Nephron (organoid): ENCODE measurements around the gene COPZ1.
"Not testable (repeated sequence)": the region's sequence is repeated elsewhere in the genome, so short reads cannot be mapped to it uniquely, and the experiment has no call there.

ENCODE experiments used
- H3K27ac Mint-ChIP-seq, 3 experiments: 2 replicates each; pipeline ENCODE4 v1.8.0; 2020; ENCODE audit warnings: mixed read lengths in 3 of 3, mild to moderate bottlenecking in 2 of 3, moderate library complexity in 1 of 3
- H3K27me3 Mint-ChIP-seq: 2 replicates; pipeline ENCODE4 v1.8.0; 2021; ENCODE audit warnings: low read depth, mild to moderate bottlenecking, moderate library complexity, mixed read lengths
- H3K36me3 Mint-ChIP-seq: 2 replicates; pipeline ENCODE4 v1.8.0; 2020; ENCODE audit warnings: low read depth, mixed read lengths
- H3K4me1 Mint-ChIP-seq: 2 replicates; pipeline ENCODE4 v1.8.0; 2020; ENCODE audit warnings: mixed read lengths
- H3K4me3 Mint-ChIP-seq, 3 experiments: 2 replicates each; pipeline ENCODE4 v1.8.0; 2020; ENCODE audit warnings: mild to moderate bottlenecking in 3 of 3, mixed read lengths in 3 of 3, moderate library complexity in 2 of 3
- H3K9me3 Mint-ChIP-seq: 2 replicates; pipeline ENCODE4 v1.8.0; 2020; ENCODE audit warnings: mixed read lengths
- TF ChIP-seq, protein P1 (sequence below), 3 experiments: fragments of 200-600 bp; sonication (generic); IDR thresholded peaks; one replicate each; pipeline ENCODE4 v1.5.0; 2021; ENCODE audit warnings: antibody characterized with exemption in 3 of 3; ENCODE audit not compliant: unreplicated experiment in 3 of 3

COPZ1 gene

DNA sequence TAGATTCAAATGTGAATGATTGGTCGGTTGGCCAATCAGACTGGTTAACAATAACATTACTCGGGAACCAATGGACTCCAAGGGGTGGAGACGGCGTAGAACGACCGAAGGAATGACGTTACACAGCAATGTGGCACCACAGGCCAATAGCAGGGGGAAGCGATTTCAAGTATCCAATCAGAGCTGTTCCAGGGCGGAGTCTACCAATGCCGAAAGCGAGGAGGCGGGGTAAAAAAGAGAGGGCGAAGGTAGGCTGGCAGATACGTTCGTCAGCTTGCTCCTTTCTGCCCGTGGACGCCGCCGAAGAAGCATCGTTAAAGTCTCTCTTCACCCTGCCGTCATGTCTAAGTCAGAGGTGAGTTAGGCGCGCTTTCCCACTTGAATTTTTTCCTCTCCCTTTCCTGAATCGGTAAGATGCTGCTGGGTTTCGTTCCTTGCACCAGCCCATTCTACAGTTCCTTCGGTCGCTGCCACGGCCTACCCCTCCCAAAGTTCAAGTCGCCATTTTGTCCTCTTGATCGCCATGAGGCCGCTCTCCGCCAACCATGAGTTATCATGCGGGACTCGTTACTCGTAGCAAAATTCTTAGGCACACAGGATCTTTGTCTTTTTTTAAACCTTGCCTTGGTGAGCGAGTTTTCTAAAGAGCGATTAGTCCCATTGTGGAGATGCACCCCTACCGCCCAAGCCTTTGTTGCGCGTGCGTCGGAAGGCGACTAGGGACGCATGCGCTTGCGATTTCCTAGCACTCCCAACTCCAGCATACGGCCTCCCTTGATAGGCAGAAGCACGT is 44.3 kb upstream of the COPZ1 start, which contains the start of gene HNRNPA1:
HNRNPA1 (plus strand) TSS at position 259 of the 793 bp plus-strand sequence; CDS start at position 341, 82 bp downstream.
- TF ChIP-seq, protein P1, sequence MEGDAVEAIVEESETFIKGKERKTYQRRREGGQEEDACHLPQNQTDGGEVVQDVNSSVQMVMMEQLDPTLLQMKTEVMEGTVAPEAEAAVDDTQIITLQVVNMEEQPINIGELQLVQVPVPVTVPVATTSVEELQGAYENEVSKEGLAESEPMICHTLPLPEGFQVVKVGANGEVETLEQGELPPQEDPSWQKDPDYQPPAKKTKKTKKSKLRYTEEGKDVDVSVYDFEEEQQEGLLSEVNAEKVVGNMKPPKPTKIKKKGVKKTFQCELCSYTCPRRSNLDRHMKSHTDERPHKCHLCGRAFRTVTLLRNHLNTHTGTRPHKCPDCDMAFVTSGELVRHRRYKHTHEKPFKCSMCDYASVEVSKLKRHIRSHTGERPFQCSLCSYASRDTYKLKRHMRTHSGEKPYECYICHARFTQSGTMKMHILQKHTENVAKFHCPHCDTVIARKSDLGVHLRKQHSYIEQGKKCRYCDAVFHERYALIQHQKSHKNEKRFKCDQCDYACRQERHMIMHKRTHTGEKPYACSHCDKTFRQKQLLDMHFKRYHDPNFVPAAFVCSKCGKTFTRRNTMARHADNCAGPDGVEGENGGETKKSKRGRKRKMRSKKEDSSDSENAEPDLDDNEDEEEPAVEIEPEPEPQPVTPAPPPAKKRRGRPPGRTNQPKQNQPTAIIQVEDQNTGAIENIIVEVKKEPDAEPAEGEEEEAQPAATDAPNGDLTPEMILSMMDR (IDR thresholded peaks at IDR 0.05; ENCODE audit: unreplicated experiment in 3 of 3): no peak
- H3K27me3 Mint-ChIP-seq: no peaks in the 10 kb centered on the region
- H3K27ac Mint-ChIP-seq: no peak within 1 kb of the TSS
- H3K4me1 Mint-ChIP-seq: peaks cover 51% of the 10 kb centered on the region
- no peaks in the 10 kb centered on the region for H3K9me3 Mint-ChIP-seq
- peaks cover 6% of the 10 kb centered on the region for H3K36me3 Mint-ChIP-seq
- no peak within 1 kb of the TSS for H3K4me3 Mint-ChIP-seq

DNA sequence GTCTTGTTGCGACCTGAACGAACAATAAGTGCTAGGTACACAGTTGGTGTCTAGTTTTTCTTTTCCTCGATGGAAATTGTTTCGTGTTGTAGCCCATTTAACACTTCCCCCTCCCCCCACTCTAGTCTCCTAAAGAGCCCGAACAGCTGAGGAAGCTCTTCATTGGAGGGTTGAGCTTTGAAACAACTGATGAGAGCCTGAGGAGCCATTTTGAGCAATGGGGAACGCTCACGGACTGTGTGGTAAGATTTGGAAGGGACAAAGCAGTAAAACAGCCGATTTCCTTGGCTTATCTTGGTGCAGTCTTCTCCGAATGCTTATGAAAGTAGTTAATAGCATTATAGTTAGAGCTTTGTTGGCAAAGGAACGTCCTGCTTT is 43.7 kb upstream of the COPZ1 start:
- not testable (repeated sequence) for H3K36me3 Mint-ChIP-seq, H3K9me3 Mint-ChIP-seq, H3K27ac Mint-ChIP-seq, H3K4me3 Mint-ChIP-seq, H3K27me3 Mint-ChIP-seq
- H3K4me1 Mint-ChIP-seq: peaks cover 55% of the 10 kb centered on the region

DNA sequence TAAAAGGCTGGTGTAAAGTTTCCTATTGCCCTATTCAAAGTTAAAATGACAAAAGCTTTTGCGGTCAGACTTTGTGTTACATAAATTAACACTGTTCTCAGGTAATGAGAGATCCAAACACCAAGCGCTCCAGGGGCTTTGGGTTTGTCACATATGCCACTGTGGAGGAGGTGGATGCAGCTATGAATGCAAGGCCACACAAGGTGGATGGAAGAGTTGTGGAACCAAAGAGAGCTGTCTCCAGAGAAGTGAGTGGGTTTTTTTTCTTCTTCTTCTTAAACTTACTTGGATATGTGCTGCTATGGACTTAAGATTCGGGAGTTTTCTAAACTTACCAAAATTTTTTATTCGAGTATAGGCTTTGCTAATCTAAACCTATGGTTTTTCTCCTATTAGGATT is 43.2 kb upstream of the COPZ1 start:
- H3K9me3 Mint-ChIP-seq, H3K27me3 Mint-ChIP-seq, H3K27ac Mint-ChIP-seq, H3K4me3 Mint-ChIP-seq, H3K36me3 Mint-ChIP-seq: not testable (repeated sequence)
- peaks cover 54% of the 10 kb centered on the region for H3K4me1 Mint-ChIP-seq

DNA sequence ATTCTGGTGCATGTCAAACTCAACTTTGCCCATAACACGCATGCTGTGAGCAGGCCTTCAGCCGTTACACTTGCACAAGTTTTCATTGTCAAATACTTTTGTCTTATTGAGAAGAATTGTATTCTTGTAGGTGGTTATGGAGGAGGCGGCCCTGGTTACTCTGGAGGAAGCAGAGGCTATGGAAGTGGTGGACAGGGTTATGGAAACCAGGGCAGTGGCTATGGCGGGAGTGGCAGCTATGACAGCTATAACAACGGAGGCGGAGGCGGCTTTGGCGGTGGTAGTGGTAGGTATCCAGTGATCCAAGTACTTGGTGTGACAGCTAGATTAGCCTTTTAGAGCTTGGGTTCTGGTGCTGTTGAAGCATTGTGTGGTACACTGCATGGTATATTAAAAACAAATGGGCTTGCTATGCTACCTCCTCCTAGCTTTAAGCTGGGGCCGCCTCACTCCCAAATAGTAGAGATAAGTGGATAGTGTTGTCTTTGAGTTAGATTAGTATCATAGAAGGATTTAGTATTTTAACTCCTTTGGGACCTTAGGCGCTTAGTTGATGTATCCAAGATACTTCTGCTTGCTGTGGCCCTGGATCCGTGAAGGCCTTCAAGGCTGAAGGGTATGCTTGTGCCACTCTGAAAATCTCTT is 41.9 kb upstream of the COPZ1 start:
- H3K27ac Mint-ChIP-seq: peak overlapping the region in 2 of 3 experiments; percentile 65 to 81
- H3K27me3 Mint-ChIP-seq: no peaks in the 10 kb centered on the region
- no peaks in the 10 kb centered on the region for H3K9me3 Mint-ChIP-seq
- H3K4me1 Mint-ChIP-seq: peaks cover 55% of the 10 kb centered on the region
- peaks cover 2% of the 10 kb centered on the region for H3K36me3 Mint-ChIP-seq
- TF ChIP-seq, protein P1 (IDR thresholded peaks at IDR 0.05; ENCODE audit: unreplicated experiment in 3 of 3): no peak
- no peak overlapping the region for H3K4me3 Mint-ChIP-seq

DNA sequence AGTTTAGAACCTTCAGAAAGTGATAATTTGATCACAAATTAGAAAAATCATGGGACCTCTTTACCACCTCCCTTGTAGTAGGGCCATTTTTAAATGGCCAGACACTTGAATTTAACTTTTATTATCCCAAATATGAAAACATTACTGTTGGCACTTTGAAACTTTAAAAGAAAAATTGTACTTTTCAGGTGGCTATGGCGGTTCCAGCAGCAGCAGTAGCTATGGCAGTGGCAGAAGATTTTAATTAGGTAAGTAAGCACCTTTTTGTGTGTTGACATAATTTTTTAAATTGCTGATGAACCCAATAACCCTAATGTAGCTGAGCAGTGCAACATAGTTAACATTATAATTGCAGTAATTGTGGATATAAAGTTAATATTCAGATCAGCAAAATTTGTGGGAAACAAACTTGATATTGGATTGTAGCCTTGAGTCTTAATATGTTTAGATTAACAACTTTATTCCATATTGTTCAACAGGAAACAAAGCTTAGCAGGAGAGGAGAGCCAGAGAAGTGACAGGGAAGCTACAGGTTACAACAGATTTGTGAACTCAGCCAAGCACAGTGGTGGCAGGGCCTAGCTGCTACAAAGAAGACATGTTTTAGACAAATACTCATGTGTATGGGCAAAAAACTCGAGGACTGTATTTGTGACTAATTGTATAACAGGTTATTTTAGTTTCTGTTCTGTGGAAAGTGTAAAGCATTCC is 40.7 kb upstream of the COPZ1 start:
- H3K4me1 Mint-ChIP-seq: peaks cover 50% of the 10 kb centered on the region
- peak overlapping the region in 1 of 3 experiments; percentile 54 for H3K27ac Mint-ChIP-seq
- peak overlapping the region in 1 of 3 experiments; percentile 58 for H3K4me3 Mint-ChIP-seq
- H3K9me3 Mint-ChIP-seq, H3K36me3 Mint-ChIP-seq, H3K27me3 Mint-ChIP-seq: not testable (repeated sequence)

DNA sequence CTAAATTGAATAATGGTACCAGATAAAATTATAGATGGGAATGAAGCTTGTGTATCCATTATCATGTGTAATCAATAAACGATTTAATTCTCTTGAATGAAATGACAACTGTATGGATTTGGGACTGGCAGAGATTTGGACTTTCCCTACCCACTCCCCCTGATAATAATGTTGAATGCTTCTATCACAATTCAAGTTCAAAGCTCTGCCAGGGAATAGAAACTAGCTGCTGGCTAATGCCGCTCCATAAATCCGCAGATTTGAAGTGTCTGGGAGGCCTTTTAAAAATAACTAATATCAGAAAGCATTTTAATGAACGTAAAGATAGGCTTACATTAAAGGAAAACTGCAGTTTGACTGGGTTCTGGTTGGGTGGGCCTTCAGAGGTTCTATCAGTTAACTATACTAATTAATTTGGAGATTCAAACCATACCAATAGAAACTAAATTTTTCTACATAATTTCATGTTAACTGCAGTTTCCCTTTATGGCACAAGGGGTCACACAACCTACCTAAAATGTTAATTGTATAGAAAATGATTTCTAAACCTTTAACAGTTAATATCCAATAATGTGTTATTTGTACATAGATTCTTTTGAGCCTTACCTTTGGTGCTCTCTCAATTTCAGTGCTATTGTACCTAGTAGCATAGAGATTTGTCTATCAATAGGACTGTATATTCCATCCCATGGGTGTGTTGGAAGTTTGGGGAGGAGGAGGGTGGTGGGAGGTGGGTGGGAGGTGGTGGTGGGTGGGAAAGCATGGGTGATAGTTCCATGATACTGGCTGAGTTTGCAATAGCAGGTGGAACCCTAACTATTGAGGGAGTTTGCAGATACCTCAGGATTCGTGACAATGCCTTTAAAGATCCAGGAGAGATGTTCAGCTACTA is 39.5 kb upstream of the COPZ1 start:
- no peaks in the 10 kb centered on the region for H3K27me3 Mint-ChIP-seq
- H3K4me1 Mint-ChIP-seq: peaks cover 50% of the 10 kb centered on the region
- no peaks in the 10 kb centered on the region for H3K9me3 Mint-ChIP-seq
- peak overlapping the region; percentile 8 to 65 (median 33) for H3K27ac Mint-ChIP-seq
- H3K4me3 Mint-ChIP-seq: peak overlapping the region; percentile 58 to 76 (median 62)
- TF ChIP-seq, protein P1 (IDR thresholded peaks at IDR 0.05; ENCODE audit: unreplicated experiment in 3 of 3): peak; percentile 37 to 52 (median 40)
- peaks cover 5% of the 10 kb centered on the region for H3K36me3 Mint-ChIP-seq
